Aortic smooth muscle cell (primary cell): ENCODE data around the gene SAA1. TPM values are rescaled to one million over a fixed set of nuclear protein-coding genes. Genes with fewer than 3 reads are reported as not detected.

Experiments used
- total RNA-seq: library from RNA; depleted of rRNA; stranded (reverse); fragments of >200 nt; gene quantifications from 2 replicates; pipeline ENCODE4 v1.2.3, GENCODE V29; 2014

Gene SAA1
- total RNA-seq, result not detected in 2 replicates

GRCh38 chr11:18265949-18266348 is at the start of gene SAA1:
TSS of gene SAA1 (plus strand) at chr11:18266264. CDS start at chr11:18266888, 624 bp downstream.

GRCh38 chr11:18236664-18237356 is 29.3 kb upstream of the SAA1 start, which contains the start of gene SAA4:
TSS of gene SAA4 (minus strand) at chr11:18236802. CDS start at chr11:18235926, 876 bp downstream.

GRCh38 chr11:18248561-18248960 is 17.5 kb upstream of the SAA1 start, which contains the start of gene SAA2:
TSS of gene SAA2 (minus strand) at chr11:18248668. CDS start at chr11:18248011, 657 bp downstream.

Other genes with a start within 250 kb of the SAA1 start
- under 0.01 and 0.12 TPM in 2 replicates for gene TPH1, start 220.0 kb upstream of the SAA1 start, total RNA-seq
- 10.0 and 11.9 TPM in 2 replicates for gene SAAL1, start 160.2 kb upstream of the SAA1 start, total RNA-seq
- gene MRGPRX3, start 133.7 kb upstream of the SAA1 start, total RNA-seq, result not detected in 2 replicates
- gene MRGPRX4, start 93.4 kb upstream of the SAA1 start, total RNA-seq, result not detected in 2 replicates
- gene SAA4, start 29.5 kb upstream of the SAA1 start, total RNA-seq, result not detected in 2 replicates
- not detected in 2 replicates for gene SAA2, start 17.6 kb upstream of the SAA1 start, total RNA-seq
- gene HPS5, start 55.9 kb downstream of the SAA1 start, total RNA-seq, result 51.9 and 60.8 TPM in 2 replicates
- gene GTF2H1, start 56.3 kb downstream of the SAA1 start, total RNA-seq, result 59.1 and 77.4 TPM in 2 replicates
- 490 and 579 TPM in 2 replicates for gene LDHA, start 128.3 kb downstream of the SAA1 start, total RNA-seq
- gene LDHC, start 146.1 kb downstream of the SAA1 start, total RNA-seq, result 1.3 TPM in 1 of 2 replicates, not detected in the other
- gene LDHAL6A, start 189.6 kb downstream of the SAA1 start, total RNA-seq, result not detected in 2 replicates